NCI-H2227 (cell line): ENCODE results near the gene ADAT1.

Experiments
- DNase-seq: peaks from one replicate; lab custom pipeline; 2025; ENCODE audit not compliant: unreplicated experiment; lab: John Stamatoyannopoulos, UW

Gene ADAT1

GRCh38 chr16:75622761-75623605, at the start of gene ADAT1:
Gene ADAT1, minus strand, starts transcription at chr16:75623281. Its CDS starts 2,482 bp downstream, at chr16:75620799.
- DNase-seq: peak; percentile 97

GRCh38 chr16:75667503-75667902, 44.4 kb upstream of the ADAT1 start:
- no peak for DNase-seq

- no peak for DNase-seq
These were observed 37.7 kb upstream of the ADAT1 start for GRCh38 chr16:75660726-75661302.

GRCh38 chr16:75660321-75660720, 37.2 kb upstream of the ADAT1 start:
- no peak for DNase-seq

- DNase-seq: no peak
These were observed 35.1 kb upstream of the ADAT1 start for GRCh38 chr16:75658175-75658574.

GRCh38 chr16:75653922-75654321, 30.8 kb upstream of the ADAT1 start:
- DNase-seq: no peak

- peak; percentile 74 for DNase-seq
These were observed 25.4 kb upstream of the ADAT1 start for GRCh38 chr16:75648265-75649076.

- peak; percentile 90 for DNase-seq
These were observed 24.6 kb upstream of the ADAT1 start, which contains the start of the genes KARS1 and TERF2IP for GRCh38 chr16:75647492-75648264. Gene KARS1, minus strand, starts transcription at chr16:75647665. Its CDS starts 26 bp downstream, at chr16:75647639. Gene TERF2IP, plus strand, starts transcription at chr16:75647773. Its CDS starts 110 bp downstream, at chr16:75647883.

- DNase-seq: no peak
These were observed 24.0 kb upstream of the ADAT1 start for GRCh38 chr16:75647112-75647491.

- no peak for DNase-seq
These were observed 21.3 kb upstream of the ADAT1 start for GRCh38 chr16:75644240-75645012.

GRCh38 chr16:75640598-75640997, 17.5 kb upstream of the ADAT1 start:
- DNase-seq: no peak

- DNase-seq: no peak
These were observed 12.0 kb upstream of the ADAT1 start for GRCh38 chr16:75635036-75635435.

- DNase-seq: no peak
These were observed 9.8 kb upstream of the ADAT1 start for GRCh38 chr16:75632857-75633256.

GRCh38 chr16:75630052-75630451, 7.0 kb upstream of the ADAT1 start:
- DNase-seq: no peak

GRCh38 chr16:75629132-75629531, 6.1 kb upstream of the ADAT1 start:
- DNase-seq: no peak

GRCh38 chr16:75628351-75628750, 5.3 kb upstream of the ADAT1 start:
- DNase-seq: no peak

GRCh38 chr16:75627851-75628250, 4.8 kb upstream of the ADAT1 start:
- no peak for DNase-seq

- DNase-seq: no peak
These were observed 3.7 kb upstream of the ADAT1 start for GRCh38 chr16:75626806-75627205.

- DNase-seq: no peak
These were observed 1.8 kb upstream of the ADAT1 start for GRCh38 chr16:75624921-75625334.

- DNase-seq: peak; percentile 21
These were observed 2.0 kb downstream of the ADAT1 start for GRCh38 chr16:75621170-75621477.
